ENCODE measurements around the gene MFSD11. TPM values are rescaled to one million over a fixed set of nuclear protein-coding genes. Genes with fewer than 3 reads are reported as not detected.
A peak's percentile ranks its signal among the peaks of the same experiment; 100 is the strongest.

The MFSD11 gene
- total RNA-seq, 6 donors from 2014 or later: 23.9 to 49.2 (median 34.4) TPM

GRCh38 chr17:76824093-76824492 lies 86.2 kb downstream of the MFSD11 start:
- TF ChIP-seq POLR2A (IDR thresholded peaks at IDR 0.05): no peak
- TF ChIP-seq EP300 (IDR thresholded peaks at IDR 0.05): no peak
- TF ChIP-seq CTCF (IDR thresholded peaks at IDR 0.05): no peak
- TF ChIP-seq POLR2AphosphoS5 (IDR thresholded peaks at IDR 0.05): no peak
- Histone ChIP-seq H3K27ac (no peak overlapping the region), H3K27me3 (no peaks in the 10 kb centered on the region), H3K4me1 (peaks cover 0 to 12% (median 3%) of the 10 kb centered on the region in 4 donors), H3K9me3 (no peaks in the 10 kb centered on the region), H3K36me3 (no peaks in the 10 kb centered on the region), H3K4me3 (no peak overlapping the region)
- ATAC-seq (ENCODE audit: low FRiP score in 2 of 2) (no peak), DNase-seq (no peak)
- WGBS, 2 donors: 80 to 89% methylated on average over 12 of the region's 12 CpGs

GRCh38 chr17:76826330-76827068 lies 88.6 kb downstream of the MFSD11 start:
- ATAC-seq (ENCODE audit: low FRiP score in 2 of 2) (no peak), DNase-seq (peak in 1 of 2 donors; percentile 42)
- Histone ChIP-seq H3K4me3 (no peak overlapping the region), H3K4me1 (peaks cover 0 to 12% (median 3%) of the 10 kb centered on the region in 4 donors), H3K27me3 (no peaks in the 10 kb centered on the region), H3K27ac (no peak overlapping the region), H3K36me3 (no peaks in the 10 kb centered on the region), H3K9me3 (no peaks in the 10 kb centered on the region)
- no peak for TF ChIP-seq POLR2A (IDR thresholded peaks at IDR 0.05)
- no peak for TF ChIP-seq EP300 (IDR thresholded peaks at IDR 0.05)
- TF ChIP-seq CTCF (IDR thresholded peaks at IDR 0.05): no peak
- TF ChIP-seq POLR2AphosphoS5 (IDR thresholded peaks at IDR 0.05): no peak
- WGBS, 2 donors: 55 to 60% methylated on average over 10 to 24 of the region's 24 CpGs

- Histone ChIP-seq H3K9me3 (no peaks in the 10 kb centered on the region), H3K36me3 (no peaks in the 10 kb centered on the region), H3K27ac (no peak overlapping the region), H3K4me3 (no peak overlapping the region), H3K4me1 (peaks cover 0 to 12% (median 3%) of the 10 kb centered on the region in 4 donors), H3K27me3 (no peaks in the 10 kb centered on the region)
- DNase-seq: peak in 1 of 2 donors; percentile 38
- ATAC-seq (ENCODE audit: low FRiP score in 2 of 2): no peak
- TF ChIP-seq CTCF (IDR thresholded peaks at IDR 0.05) (no peak), POLR2AphosphoS5 (IDR thresholded peaks at IDR 0.05) (no peak), EP300 (IDR thresholded peaks at IDR 0.05) (no peak), POLR2A (IDR thresholded peaks at IDR 0.05) (no peak)
- WGBS, 2 donors: 86 to 92% methylated on average over 14 of the region's 14 CpGs
Measured at GRCh38 chr17:76827736-76828135, 89.8 kb downstream of the MFSD11 start.

Small RNA genes within 50 kb of the gene (small RNA-seq; reads per million reads assigned to genes)
- gene AC005837.3 (0 reads per million in 4 donors), gene RF02271 (0 reads per million in 4 donors), gene RNU6-97P (0 reads per million in 4 donors), gene RNY4P36 (0 to 1.4 (median 0.07) reads per million in 4 donors)

Other genes with a start within 250 kb of the MFSD11 start
- gene RHBDF2, start 236.7 kb upstream of the MFSD11 start, total RNA-seq: 100 to 1,000 TPM in 2 of 6 donors, 10 to 100 TPM in 4; 34.3 to 137 (median 47.6) TPM
- 10 to 100 TPM in 5 of 6 donors, 1 to 10 TPM in 1; 6.4 to 33.9 (median 16.6) TPM for gene CYGB, start 200.4 kb upstream of the MFSD11 start, total RNA-seq
- gene PRCD, start 198.1 kb upstream of the MFSD11 start, total RNA-seq: 10 to 100 TPM in 1 of 6 donors, 1 to 10 TPM in 4, not detected in 1; 3.0 to 13.9 (median 7.2) TPM
- gene ST6GALNAC2, start 152.3 kb upstream of the MFSD11 start, total RNA-seq: 10 to 100 TPM; 24.4 to 63.5 (median 39.8) TPM
- 10 to 100 TPM in 4 of 6 donors, 1 to 10 TPM in 2; 8.3 to 20.4 (median 19.1) TPM for gene ST6GALNAC1, start 94.4 kb upstream of the MFSD11 start, total RNA-seq
- 100 to 1,000 TPM in 1 of 6 donors, 10 to 100 TPM in 5; 21.0 to 147 (median 73.5) TPM for gene MXRA7, start 27.2 kb upstream of the MFSD11 start, total RNA-seq
- 10 to 100 TPM; 23.3 to 63.9 (median 31.0) TPM for gene JMJD6, start 11.5 kb upstream of the MFSD11 start, total RNA-seq
- gene METTL23, start 11.3 kb upstream of the MFSD11 start, total RNA-seq: 10 to 100 TPM; 13.6 to 38.9 (median 28.3) TPM
- gene SRSF2, start 788 bp upstream of the MFSD11 start, total RNA-seq: 100 to 1,000 TPM; 133 to 454 (median 211) TPM
- 1 to 10 TPM in 3 of 6 donors, under 1 TPM in 3; 0.20 to 3.0 (median 0.83) TPM for gene MGAT5B, start 130.3 kb downstream of the MFSD11 start, total RNA-seq

Measured in upper lobe of left lung (tissue), 6 donors.